Uterus (tissue), 2 donors: ENCODE results near the gene FOXN3.

Experiments
- CTCF ChIP-seq, 4 experiments: fragments of 200-600 bp in 2 of 4; fragments of 450-650 bp in 2 of 4; sonication (generic) in 2 of 4; IDR thresholded peaks; one replicate each; pipeline ENCODE4 v1.5.1; 2016 to 2019; ENCODE audit warnings: antibody characterized with exemption in 4 of 4, mild to moderate bottlenecking in 2 of 4, moderate library complexity in 1 of 4
- POLR2A ChIP-seq, 2 donors: fragments of 450-650 bp; IDR thresholded peaks; one replicate each; pipeline ENCODE4 v1.6.1; 2016; ENCODE audit warnings: antibody characterized with exemption in 2 of 2, mild to moderate bottlenecking in 1 of 2, moderate library complexity in 1 of 2

DNA sequence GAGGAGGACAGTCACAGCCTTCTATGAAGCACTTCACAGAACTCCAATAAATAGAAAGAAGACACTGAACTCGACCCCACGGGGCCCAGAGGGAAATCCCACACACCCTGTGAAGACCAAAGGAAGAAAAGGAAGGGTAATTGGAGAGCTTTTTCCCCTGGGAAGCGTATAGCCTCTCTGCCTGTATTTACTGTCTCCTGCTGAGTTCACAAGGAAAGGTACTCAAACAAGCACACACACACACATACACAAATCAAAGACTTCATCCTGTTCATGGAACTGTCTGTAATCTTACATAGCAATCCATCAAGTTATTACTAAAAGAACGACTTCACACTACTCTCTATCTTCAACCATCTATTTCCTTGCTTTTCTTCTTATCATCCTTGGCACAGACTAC lies 15.3 kb downstream of the FOXN3 start:
- TF ChIP-seq CTCF (IDR thresholded peaks at IDR 0.05): no peak
- no peak for TF ChIP-seq POLR2A (IDR thresholded peaks at IDR 0.05)
